HepG2 (cell line): Measurements from ENCODE around the gene C11orf71. TPM values are rescaled to one million over a fixed set of nuclear protein-coding genes. Genes with fewer than 3 reads are reported as not detected.

Experiments
- ARNT2 ChIP-seq: sonication (generic); formaldehyde crosslinking; IDR thresholded peaks from 2 replicates; pipeline ENCODE4 v1.8.0; 2022; ENCODE audit warnings: mild to moderate bottlenecking, low read depth, missing genetic modification reagents, moderate library complexity
- ATF5 ChIP-seq: sonication (generic); formaldehyde crosslinking; IDR thresholded peaks from 2 replicates; pipeline ENCODE4 v1.4.0; 2020; ENCODE audit warnings: mild to moderate bottlenecking, low read depth, missing genetic modification reagents
- CBFB ChIP-seq: sonication (generic); formaldehyde crosslinking; IDR thresholded peaks from 2 replicates; pipeline ENCODE4 v1.4.0; 2020; ENCODE audit warnings: missing genetic modification reagents
- EZH2 ChIP-seq: conservative IDR thresholded peaks from 2 replicates; pipeline ENCODE4 v1.6.1; 2012; ENCODE audit warnings: mild to moderate bottlenecking, low read depth, low read length, moderate library complexity
- MAFF ChIP-seq: IDR thresholded peaks from 2 replicates; pipeline ENCODE4 v1.6.1; 2011; ENCODE audit warnings: low read depth, low read length, improper control_type of control experiment
- NCOR1 ChIP-seq: fragments of 200-600 bp; sonication (generic); IDR thresholded peaks from 2 replicates; pipeline ENCODE4 v1.7.0; 2017; ENCODE audit warnings: antibody characterized with exemption, low read length, borderline replicate concordance
- NR2F6 ChIP-seq, 2 experiments: IDR thresholded peaks; 2 replicates each; pipeline ENCODE4 v1.6.1; 2016; ENCODE audit warnings: antibody characterized with exemption in 1 of 2, mild to moderate bottlenecking in 1 of 2
- POLR2G ChIP-seq: fragments of 200-400 bp; formaldehyde crosslinking; IDR thresholded peaks from 2 replicates; pipeline ENCODE4 v1.6.1; 2018; ENCODE audit warnings: mild to moderate bottlenecking, low read depth, low read length, moderate library complexity
- RBAK ChIP-seq: sonication (generic); formaldehyde crosslinking; IDR thresholded peaks from 2 replicates; pipeline ENCODE4 v1.5.1; 2020; ENCODE audit warnings: mild to moderate bottlenecking, missing genetic modification reagents
- RFX3 ChIP-seq: IDR thresholded peaks from 2 replicates; pipeline ENCODE4 v1.6.1; 2016; ENCODE audit warnings: missing biosample characterization, missing genetic modification reagents
- SMAD3 ChIP-seq: sonication (generic); formaldehyde crosslinking; IDR thresholded peaks from 2 replicates; pipeline ENCODE4 v1.4.0; 2020; ENCODE audit warnings: missing genetic modification reagents
- ZBTB44 ChIP-seq: sonication (generic); formaldehyde crosslinking; IDR thresholded peaks from 2 replicates; pipeline ENCODE4 v1.4.0; 2020; ENCODE audit warnings: missing genetic modification reagents
- ZFP36L2 ChIP-seq: sonication (generic); formaldehyde crosslinking; IDR thresholded peaks from 2 replicates; pipeline ENCODE4 v1.4.0; 2020; ENCODE audit warnings: missing genetic modification reagents
- ZIK1 ChIP-seq: sonication (generic); formaldehyde crosslinking; IDR thresholded peaks from 2 replicates; pipeline ENCODE4 v1.5.0; 2020; ENCODE audit warnings: mild to moderate bottlenecking, low read depth, missing genetic modification reagents, borderline replicate concordance
- ZNF160 ChIP-seq: sonication (generic); formaldehyde crosslinking; IDR thresholded peaks from 2 replicates; pipeline ENCODE4 v1.8.0; 2022; ENCODE audit warnings: mild to moderate bottlenecking, inconsistent platforms, missing genetic modification reagents
- ZNF670 ChIP-seq: sonication (generic); formaldehyde crosslinking; IDR thresholded peaks from 2 replicates; pipeline ENCODE4 v1.8.0; 2022; ENCODE audit warnings: mild to moderate bottlenecking, missing genetic modification reagents, borderline replicate concordance
- polyA plus RNA-seq, 8 experiments: library from polyadenylated mRNA; depleted of rRNA in 3 of 8; stranded (reverse) in 7 of 8; unstranded in 1 of 8; fragments of >200 nt; fragmentation: Illumina TruSeq in 4 of 8; extraction: Trizol in 4 of 8; gene quantifications; 2 replicates each; pipeline versions ENCODE4 v1.2.1 to v1.2.3, GENCODE V29; 2011 to 2016; ENCODE audit warnings: low read depth in 4 of 8, missing spikeins in 1 of 8, mixed read lengths in 1 of 8; ENCODE audit not compliant: insufficient read depth in 1 of 8
- total RNA-seq, 5 experiments: library from RNA; depleted of rRNA; stranded (reverse); fragments of >200 nt; fragmentation: Illumina TruSeq; extraction: Trizol; gene quantifications; 2 replicates each; pipeline ENCODE4 v1.2.3, GENCODE V29; 2016; ENCODE audit warnings: low read depth in 1 of 5
- TF ChIP-seq, protein P1 (sequence below): IDR thresholded peaks from 2 replicates; pipeline ENCODE4 v1.6.1; 2016; ENCODE audit warnings: mild to moderate bottlenecking
- TF ChIP-seq, protein P2 (sequence below): IDR thresholded peaks from 2 replicates; pipeline ENCODE4 v1.6.1; 2016; ENCODE audit warnings: missing compliant biosample characterization, missing genetic modification reagents, borderline replicate concordance
- TF ChIP-seq, protein P3 (sequence below): sonication (generic); formaldehyde crosslinking; IDR thresholded peaks from 2 replicates; pipeline ENCODE4 v1.4.0; 2020; ENCODE audit warnings: mild to moderate bottlenecking, missing genetic modification reagents

The C11orf71 gene
- total and polyA plus RNA-seq, 2 of the 13 experiments (the other 11 are each of a cell fraction or from before 2014, with no cell fraction given) = 7.1 to 7.8 TPM

GRCh38 chr11:114400216-114400914, at the start of gene C11orf71, which contains the start of gene RBM7 (continued):
- TF ChIP-seq EZH2 = no peak
- no peak for TF ChIP-seq RFX3
- TF ChIP-seq, protein P1, sequence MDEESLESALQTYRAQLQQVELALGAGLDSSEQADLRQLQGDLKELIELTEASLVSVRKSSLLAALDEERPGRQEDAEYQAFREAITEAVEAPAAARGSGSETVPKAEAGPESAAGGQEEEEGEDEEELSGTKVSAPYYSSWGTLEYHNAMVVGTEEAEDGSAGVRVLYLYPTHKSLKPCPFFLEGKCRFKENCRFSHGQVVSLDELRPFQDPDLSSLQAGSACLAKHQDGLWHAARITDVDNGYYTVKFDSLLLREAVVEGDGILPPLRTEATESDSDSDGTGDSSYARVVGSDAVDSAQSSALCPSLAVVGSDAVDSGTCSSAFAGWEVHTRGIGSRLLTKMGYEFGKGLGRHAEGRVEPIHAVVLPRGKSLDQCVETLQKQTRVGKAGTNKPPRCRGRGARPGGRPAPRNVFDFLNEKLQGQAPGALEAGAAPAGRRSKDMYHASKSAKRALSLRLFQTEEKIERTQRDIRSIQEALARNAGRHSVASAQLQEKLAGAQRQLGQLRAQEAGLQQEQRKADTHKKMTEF (CRISPR knock-in tag) = peak; percentile 87; the same call in 1 of the 2 replicates
- peak; percentile 97 for TF ChIP-seq POLR2G
- peak; percentile 84 for TF ChIP-seq NR2F6 (IDR thresholded peaks at IDR 0.05)
- peak; percentile 95 for TF ChIP-seq NR2F6 (CRISPR knock-in tag; IDR thresholded peaks at IDR 0.05)
- TF ChIP-seq, protein P2, sequence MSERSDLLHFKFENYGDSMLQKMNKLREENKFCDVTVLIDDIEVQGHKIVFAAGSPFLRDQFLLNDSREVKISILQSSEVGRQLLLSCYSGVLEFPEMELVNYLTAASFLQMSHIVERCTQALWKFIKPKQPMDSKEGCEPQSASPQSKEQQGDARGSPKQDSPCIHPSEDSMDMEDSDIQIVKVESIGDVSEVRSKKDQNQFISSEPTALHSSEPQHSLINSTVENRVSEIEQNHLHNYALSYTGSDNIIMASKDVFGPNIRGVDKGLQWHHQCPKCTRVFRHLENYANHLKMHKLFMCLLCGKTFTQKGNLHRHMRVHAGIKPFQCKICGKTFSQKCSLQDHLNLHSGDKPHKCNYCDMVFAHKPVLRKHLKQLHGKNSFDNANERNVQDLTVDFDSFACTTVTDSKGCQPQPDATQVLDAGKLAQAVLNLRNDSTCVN (CRISPR knock-in tag) = peak; percentile 42
- TF ChIP-seq ZBTB44 = no peak
- TF ChIP-seq, protein P3, sequence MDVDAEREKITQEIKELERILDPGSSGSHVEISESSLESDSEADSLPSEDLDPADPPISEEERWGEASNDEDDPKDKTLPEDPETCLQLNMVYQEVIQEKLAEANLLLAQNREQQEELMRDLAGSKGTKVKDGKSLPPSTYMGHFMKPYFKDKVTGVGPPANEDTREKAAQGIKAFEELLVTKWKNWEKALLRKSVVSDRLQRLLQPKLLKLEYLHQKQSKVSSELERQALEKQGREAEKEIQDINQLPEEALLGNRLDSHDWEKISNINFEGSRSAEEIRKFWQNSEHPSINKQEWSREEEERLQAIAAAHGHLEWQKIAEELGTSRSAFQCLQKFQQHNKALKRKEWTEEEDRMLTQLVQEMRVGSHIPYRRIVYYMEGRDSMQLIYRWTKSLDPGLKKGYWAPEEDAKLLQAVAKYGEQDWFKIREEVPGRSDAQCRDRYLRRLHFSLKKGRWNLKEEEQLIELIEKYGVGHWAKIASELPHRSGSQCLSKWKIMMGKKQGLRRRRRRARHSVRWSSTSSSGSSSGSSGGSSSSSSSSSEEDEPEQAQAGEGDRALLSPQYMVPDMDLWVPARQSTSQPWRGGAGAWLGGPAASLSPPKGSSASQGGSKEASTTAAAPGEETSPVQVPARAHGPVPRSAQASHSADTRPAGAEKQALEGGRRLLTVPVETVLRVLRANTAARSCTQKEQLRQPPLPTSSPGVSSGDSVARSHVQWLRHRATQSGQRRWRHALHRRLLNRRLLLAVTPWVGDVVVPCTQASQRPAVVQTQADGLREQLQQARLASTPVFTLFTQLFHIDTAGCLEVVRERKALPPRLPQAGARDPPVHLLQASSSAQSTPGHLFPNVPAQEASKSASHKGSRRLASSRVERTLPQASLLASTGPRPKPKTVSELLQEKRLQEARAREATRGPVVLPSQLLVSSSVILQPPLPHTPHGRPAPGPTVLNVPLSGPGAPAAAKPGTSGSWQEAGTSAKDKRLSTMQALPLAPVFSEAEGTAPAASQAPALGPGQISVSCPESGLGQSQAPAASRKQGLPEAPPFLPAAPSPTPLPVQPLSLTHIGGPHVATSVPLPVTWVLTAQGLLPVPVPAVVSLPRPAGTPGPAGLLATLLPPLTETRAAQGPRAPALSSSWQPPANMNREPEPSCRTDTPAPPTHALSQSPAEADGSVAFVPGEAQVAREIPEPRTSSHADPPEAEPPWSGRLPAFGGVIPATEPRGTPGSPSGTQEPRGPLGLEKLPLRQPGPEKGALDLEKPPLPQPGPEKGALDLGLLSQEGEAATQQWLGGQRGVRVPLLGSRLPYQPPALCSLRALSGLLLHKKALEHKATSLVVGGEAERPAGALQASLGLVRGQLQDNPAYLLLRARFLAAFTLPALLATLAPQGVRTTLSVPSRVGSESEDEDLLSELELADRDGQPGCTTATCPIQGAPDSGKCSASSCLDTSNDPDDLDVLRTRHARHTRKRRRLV (CRISPR knock-in tag) = peak; percentile 91; the same call in 1 of the 2 replicates
- TF ChIP-seq ARNT2 (CRISPR knock-in tag) = no peak
- peak; percentile 49; the same call in 1 of the 2 replicates for TF ChIP-seq SMAD3
- TF ChIP-seq ZNF670 (CRISPR knock-in tag) = peak; percentile 54; the same call in 1 of the 2 replicates
- no peak for TF ChIP-seq ZFP36L2 (CRISPR knock-in tag)
- TF ChIP-seq ATF5 (CRISPR knock-in tag) = no peak
- peak; percentile 75; the same call in 1 of the 2 replicates for TF ChIP-seq RBAK (CRISPR knock-in tag)
- TF ChIP-seq MAFF = peak; percentile 22; the same call in 1 of the 2 replicates
- TF ChIP-seq CBFB = peak; percentile 44
- TF ChIP-seq ZIK1 (CRISPR knock-in tag) = peak; percentile 76; the same call in 1 of the 2 replicates
- peak; percentile 63; the same call in 1 of the 2 replicates for TF ChIP-seq NCOR1
- peak; percentile 51; the same call in 1 of the 2 replicates for TF ChIP-seq ZNF160 (CRISPR knock-in tag)
